ENCODE results near the gene FAM83F.
A peak's percentile ranks its signal among the peaks of the same experiment; 100 is the strongest.
"Not testable (repeated sequence)": the region's sequence is repeated elsewhere in the genome, so short reads cannot be mapped to it uniquely, and the experiment has no call there.

Gene FAM83F

DNA sequence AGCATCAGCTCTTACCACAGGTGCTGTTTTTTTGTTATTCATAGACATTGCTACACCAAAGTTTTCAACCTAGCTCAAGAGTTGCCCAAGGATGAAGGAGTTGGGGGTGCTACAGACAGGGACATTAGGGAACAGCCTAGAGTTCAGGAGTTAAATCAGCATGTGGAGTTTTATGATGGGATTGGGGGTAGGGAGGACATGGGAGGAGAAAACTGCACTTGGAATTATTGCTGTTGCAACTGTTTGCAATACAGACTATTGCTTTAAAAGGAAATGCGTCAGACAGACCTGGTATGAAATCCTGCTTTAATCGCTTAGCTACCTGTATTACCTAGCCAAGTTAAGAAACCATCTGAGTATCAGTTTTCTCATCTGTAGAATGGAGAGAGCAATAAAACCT is 28.3 kb upstream of the FAM83F start:
- DNase-seq, result no peak

DNA sequence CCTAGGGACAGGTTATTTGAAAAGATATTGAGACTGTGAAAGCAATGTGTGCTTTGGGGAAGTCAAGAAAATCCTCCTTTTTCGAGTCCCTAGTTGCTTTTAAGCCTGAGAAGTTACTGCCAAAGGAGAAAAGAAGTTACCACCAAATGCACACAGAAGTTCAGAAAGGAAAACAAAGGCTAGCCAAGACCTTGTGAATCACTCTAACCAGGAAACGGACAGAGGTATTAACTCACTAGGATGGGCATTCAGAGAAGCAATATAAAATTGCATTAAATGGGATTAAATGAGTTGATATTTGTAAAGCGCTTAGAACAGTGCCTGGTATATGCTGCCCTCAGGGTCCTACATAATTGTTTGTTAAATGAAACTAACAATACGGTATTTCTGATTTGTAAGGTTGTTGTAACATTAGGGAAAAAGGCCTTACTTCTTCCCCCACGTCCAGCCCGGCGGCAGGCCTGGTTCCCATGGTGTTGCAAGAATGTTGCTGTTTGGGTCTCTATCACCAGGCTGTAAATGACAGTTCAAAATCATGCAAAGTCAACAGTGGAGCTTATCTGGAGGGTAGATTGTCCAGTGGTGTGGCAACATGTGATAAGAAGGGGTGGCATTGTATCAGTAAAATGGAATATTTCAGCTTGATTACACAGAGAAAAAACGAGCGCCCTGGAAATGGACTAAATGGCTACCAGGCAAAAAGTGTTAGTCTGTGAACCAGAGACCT is 27.5 kb upstream of the FAM83F start:
- no peak for DNase-seq

GRCh38 chr22:39967996-39968972 is 26.5 kb upstream of the FAM83F start:
- no peak for DNase-seq

GRCh38 chr22:39970742-39971141 is 24.0 kb upstream of the FAM83F start:
- DNase-seq, result no peak

DNA sequence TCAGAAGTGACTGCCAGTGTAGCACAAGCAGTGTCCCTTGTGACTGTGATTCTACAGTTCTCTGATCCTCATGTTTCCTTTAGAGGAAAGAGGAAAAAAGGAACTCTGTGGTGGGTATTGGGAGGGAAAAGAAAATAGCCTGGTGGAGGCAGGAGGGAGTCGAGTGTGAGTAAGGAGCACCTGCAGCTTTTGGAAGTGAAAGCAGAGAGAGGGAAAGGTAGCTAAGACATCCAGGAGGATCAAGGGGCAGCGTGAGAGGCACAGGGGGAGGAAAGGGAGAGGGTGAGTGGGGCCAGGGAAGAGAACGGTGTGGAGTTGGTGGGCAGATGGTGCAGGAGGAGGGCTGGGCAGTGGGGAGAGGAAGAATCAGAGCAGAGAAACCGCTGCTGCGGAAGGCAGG is 22.1 kb upstream of the FAM83F start:
- no peak for DNase-seq

DNA sequence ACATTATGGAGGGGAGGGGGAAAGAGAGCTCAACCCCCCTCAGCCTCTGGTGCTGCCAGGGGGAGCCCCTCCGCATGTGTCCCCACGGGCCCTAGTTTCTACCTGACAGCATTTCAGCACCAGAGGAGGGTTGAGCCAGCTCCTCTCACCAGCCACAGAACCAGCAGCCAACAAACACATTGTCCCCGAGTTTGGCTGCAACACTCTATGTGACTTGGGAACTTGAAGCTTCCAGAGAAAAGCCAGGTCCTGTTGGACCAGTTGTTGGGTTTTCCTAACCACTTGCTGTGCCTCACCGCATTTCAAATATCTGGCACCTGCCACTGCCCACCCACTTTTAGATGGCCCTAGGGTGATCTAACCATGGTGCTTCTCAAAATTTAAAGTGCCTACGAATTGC is 21.1 kb upstream of the FAM83F start:
- DNase-seq, result no peak

GRCh38 chr22:39974065-39974464 is 20.7 kb upstream of the FAM83F start:
- no peak for DNase-seq

DNA sequence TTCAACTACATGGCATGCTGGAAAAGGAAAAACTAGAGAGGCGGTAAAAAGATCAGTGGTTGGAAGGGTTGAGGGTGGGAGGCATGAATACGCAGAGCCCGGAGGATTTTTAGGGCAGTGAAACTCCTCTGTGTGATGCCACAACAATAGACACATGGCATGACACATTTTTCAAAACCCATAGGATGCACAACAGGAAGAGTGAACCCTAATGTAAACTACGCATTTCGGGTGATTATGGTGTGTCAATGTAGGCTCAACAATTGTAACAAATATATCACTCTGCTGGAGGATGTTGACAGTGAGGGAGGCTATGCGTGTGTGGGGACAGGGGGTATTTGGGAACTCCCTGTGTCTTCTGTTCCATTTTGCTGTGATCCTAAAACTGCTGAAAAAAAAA is 15.7 kb upstream of the FAM83F start:
- no peak for DNase-seq

GRCh38 chr22:39979458-39979857 is 15.3 kb upstream of the FAM83F start:
- no peak for DNase-seq

GRCh38 chr22:39980596-39980995 is 14.2 kb upstream of the FAM83F start:
- no peak for DNase-seq

DNA sequence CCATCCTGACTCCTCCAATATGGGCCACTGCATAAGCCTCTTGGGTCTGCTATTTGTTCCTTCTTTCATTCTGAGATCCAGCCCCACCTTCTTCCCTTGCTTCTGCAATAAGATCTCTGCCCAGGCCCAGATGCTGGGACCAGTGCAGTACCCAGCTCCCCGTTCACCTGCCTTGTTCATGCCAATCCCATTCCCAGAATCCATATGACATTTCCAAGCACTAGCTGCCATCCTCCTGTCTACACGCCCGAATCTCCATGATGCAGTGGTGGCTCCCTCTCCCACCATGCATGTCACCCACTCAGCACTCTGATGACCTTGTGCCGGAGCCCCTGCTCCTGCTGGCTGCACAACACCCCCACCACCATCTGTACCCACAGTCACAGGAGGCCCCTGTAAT is 11.4 kb upstream of the FAM83F start:
- no peak for DNase-seq

- no peak for DNase-seq
These were observed 10.7 kb upstream of the FAM83F start for GRCh38 chr22:39984006-39984405.

DNA sequence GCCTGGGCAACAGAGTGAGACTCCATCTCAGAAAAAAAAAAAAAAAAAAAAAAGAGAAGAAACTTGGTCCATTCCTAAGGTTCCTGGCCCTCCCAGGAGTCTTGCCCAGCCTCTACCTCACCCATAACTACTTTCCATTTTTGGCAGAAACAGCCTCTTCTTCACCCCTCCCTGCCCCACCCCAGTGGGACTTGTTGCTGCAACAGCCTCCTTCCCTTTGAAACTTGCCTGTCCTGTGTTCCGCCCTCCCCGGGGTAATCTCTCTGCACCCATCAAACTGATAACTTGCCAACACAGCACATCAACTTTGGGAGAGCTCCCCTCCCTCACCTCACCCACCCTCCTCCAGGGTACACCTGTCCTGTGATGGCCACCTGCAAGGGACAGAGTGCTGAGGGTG is 10.0 kb upstream of the FAM83F start:
- no peak for DNase-seq

DNA sequence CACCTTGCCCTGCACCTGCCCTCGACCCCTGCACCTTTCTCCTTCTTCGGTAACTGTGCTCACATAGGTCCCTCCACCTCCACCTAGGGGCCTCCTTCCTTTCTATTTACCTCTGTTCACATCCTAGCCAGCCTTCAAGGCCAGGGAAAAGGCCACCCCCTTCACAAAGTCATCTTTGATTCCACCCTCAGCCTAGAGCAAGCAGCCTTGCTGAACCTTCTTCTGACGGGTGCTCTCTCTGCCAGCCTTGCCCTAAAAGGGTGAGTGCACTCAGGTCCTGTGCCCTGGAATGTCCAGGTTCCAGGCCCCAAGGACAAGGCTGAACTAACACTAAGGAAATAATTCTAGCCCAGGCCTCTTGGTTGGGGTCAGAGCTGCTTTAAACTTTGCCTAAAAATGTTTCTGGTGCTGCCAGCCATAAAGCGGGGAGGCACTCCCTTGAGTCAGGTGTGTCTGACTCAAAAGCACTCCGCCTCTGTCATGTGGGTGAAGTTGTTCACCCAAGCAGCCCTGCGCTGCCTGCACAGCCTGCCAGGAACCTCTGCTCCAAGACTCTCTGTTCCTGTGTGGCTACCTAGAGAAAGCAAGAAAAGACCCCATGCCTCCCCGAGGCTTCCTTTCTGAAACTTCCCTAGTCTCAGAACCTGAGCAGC is 9.2 kb upstream of the FAM83F start:
- no peak for DNase-seq

GRCh38 chr22:39988386-39989114 is 6.2 kb upstream of the FAM83F start:
- no peak for DNase-seq

GRCh38 chr22:39989633-39990032 is 5.1 kb upstream of the FAM83F start:
- no peak for DNase-seq

DNA sequence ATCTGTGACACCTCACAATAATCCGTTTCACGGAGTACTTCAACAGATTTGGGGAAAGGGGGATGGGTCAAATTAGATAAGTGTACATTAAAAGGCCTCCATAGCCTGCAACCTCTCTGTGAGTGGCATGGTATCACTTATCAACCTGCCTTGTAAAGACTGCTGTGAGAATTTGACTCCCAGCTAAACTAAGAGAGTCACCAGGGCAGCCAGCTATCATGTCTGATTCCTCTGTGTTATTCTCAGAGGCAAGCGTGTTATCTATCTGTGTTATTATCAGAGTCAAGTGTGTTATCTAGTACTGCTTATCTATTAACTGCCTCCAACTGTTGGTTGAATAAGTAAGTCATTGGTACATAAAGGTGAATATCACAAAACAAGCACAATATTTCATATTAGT is 4.1 kb upstream of the FAM83F start:
- no peak for DNase-seq

- DNase-seq, result no peak
These were observed 3.4 kb upstream of the FAM83F start for GRCh38 chr22:39991159-39991860.

DNA sequence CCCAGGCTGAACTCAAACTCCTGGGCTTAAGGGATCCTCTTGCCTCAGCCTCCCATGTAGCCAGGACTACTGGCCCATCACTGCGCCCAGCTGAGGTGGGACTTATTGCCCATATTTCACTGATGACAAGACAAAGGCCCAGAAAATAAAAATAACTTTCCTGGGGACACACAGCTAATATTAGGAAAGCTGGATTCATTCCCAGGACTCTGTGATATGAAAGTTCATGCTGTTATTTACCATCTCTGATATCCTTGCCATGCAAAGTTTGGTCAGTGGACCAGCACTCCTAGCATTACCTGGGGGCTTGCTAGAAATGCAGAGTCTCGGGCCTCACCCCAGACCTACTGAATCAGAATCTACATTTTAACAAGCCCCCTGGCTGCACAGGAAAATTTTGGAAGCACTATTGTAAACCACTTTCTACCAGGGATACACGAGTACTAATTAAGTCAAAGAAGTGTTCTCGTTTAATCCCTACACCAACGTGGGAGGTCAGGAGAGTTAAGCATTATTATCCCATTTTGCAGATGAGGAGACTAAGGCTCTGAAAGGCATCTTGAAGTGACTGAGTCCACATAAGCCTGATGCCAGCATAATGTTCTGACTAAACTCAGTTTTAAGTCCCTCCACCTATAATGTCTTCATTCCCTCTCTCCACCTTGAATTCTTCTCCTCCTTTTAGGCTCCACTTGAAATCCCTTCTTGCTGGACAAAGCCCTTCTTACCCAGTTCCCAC is 2.5 kb upstream of the FAM83F start:
- no peak for DNase-seq

DNA sequence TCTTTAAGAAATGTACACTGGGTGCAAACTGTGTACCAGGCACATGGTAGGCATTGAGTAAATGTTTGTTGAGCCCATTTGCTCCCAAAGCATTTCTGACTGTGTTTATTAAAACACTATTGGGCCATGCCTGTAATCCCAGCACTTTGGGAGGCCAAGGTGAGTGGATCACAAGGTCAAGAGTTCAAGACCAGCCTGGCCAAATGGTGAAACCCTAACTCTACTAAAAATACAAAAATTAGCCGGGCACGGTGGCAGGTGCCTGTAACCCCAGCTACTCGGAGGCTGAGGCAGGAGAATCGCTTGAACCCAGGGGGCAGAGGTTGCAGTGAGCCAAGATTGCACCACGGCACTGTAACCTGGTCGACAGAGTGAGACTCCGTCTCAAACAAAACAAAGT is 1.9 kb upstream of the FAM83F start:
- DNase-seq, result not testable (repeated sequence)

DNA sequence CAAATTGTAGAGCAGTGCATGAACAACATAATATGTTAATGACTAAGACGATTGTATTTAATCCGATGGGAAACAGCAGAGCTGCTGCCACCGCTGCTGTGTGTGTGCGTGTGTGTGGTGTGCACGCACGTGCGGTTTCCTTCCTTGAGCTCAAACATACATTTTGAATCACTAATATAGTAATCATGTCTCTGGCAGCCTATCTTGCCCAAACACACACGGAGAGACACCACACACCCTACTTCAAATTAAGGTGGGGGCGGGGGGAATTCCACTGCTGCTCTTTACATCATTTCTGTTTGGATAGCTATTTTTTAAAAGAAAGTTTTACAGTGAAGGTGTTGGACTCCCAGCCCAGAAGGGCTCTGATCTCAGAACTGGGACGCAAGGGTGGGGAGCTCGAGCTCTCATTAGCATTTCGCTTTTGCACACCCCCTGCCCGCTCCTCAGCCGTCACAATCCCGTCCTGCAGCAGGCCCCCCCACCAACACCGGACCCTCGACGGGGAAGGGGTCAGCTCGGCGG is 651 bp upstream of the FAM83F start:
- DNase-seq, result peak; percentile 24
